Left ventricle myocardium inferior (tissue), 1 donor: ENCODE measurements around the gene LRIG1. TPM values are rescaled to one million over a fixed set of nuclear protein-coding genes. Genes with fewer than 3 reads are reported as not detected.

Source experiments
- DNase-seq: peaks from one replicate; pipeline ENCODE4 v3.0.0-alpha.2; 2020
- H3K27ac ChIP-seq: fragments of 200-600 bp; replicated peaks from 2 replicates; pipeline ENCODE4 v1.8.0; 2021
- H3K27me3 ChIP-seq: fragments of 200-600 bp; 2 replicates; pipeline ENCODE4 v1.8.0; 2021; ENCODE audit warnings: low read depth
- H3K36me3 ChIP-seq: fragments of 200-600 bp; 2 replicates; pipeline ENCODE4 v1.8.0; 2021
- H3K4me1 ChIP-seq: fragments of 200-600 bp; 2 replicates; pipeline ENCODE4 v1.8.0; 2021
- H3K4me3 ChIP-seq: fragments of 200-600 bp; 2 replicates; pipeline ENCODE4 v1.8.0; 2021; ENCODE audit warnings: mild to moderate bottlenecking, moderate library complexity
- H3K9me3 ChIP-seq: fragments of 200-600 bp; replicated peaks from 2 replicates; pipeline ENCODE4 v1.8.0; 2021
- CTCF ChIP-seq: fragments of 200-600 bp; IDR thresholded peaks from 2 replicates; pipeline ENCODE4 v1.8.0; 2021; ENCODE audit warnings: antibody characterized with exemption, mild to moderate bottlenecking, borderline replicate concordance
- intact Hi-C: fragments of 100-400 bp; cut with micrococcal nuclease; formaldehyde crosslinking; loops from one replicate; pipeline ENCODE4 v1.11.0; 2022
- total RNA-seq: library from RNA; stranded (reverse); fragmentation: NEBNext Ultra II Directional; extraction: Animal tissue kit (Norgen Biotek cat#: 25700); gene quantifications from one replicate; pipeline ENCODE4 v1.2.1, GENCODE V29; 2021
- donor health status: DM: no; HTN: yes; CAD: no; lungs with severe emphysema.

The LRIG1 gene
- total RNA-seq, 1 donor from 2014 or later, result 137 TPM

- no peaks in the 10 kb centered on the region for H3K27me3 ChIP-seq
- no peaks in the 10 kb centered on the region for H3K36me3 ChIP-seq
- peak; percentile 24 for TF ChIP-seq CTCF
- intact Hi-C loops, result loop anchor here (5.0 kb wide), 1 partner anchor 50 kb away; the partner anchor contains the start of gene LRIG1
- H3K4me1 ChIP-seq, result peaks cover 100% of the 10 kb centered on the region
- H3K9me3 ChIP-seq, result no peaks in the 10 kb centered on the region
- peak; percentile 40 for DNase-seq
- H3K4me3 ChIP-seq, result peak overlapping the region; percentile 5
- peak overlapping the region; percentile 82 for H3K27ac ChIP-seq
These were observed 48.4 kb downstream of the LRIG1 start for GRCh38 chr3:66452303-66453011.

- Histone ChIP-seq H3K27ac (peak overlapping the region; percentile 82), H3K9me3 (no peaks in the 10 kb centered on the region), H3K4me1 (peaks cover 95% of the 10 kb centered on the region), H3K27me3 (no peaks in the 10 kb centered on the region), H3K4me3 (peak overlapping the region; percentile 5), H3K36me3 (no peaks in the 10 kb centered on the region)
- intact Hi-C loops, result loop anchor here (5.0 kb wide), 1 partner anchor 51 kb away; the partner anchor contains the start of gene LRIG1
- no peak for DNase-seq
- no peak for TF ChIP-seq CTCF
These were observed 49.1 kb downstream of the LRIG1 start for GRCh38 chr3:66451766-66452165.

- intact Hi-C loops, result loop anchor here (5.0 kb wide), 1 partner anchor 52 kb away; the partner anchor contains the start of gene LRIG1
- Histone ChIP-seq H3K27me3 (no peaks in the 10 kb centered on the region), H3K27ac (peak overlapping the region; percentile 82), H3K4me1 (peaks cover 89% of the 10 kb centered on the region), H3K4me3 (peak overlapping the region; percentile 37), H3K9me3 (no peaks in the 10 kb centered on the region), H3K36me3 (no peaks in the 10 kb centered on the region)
- TF ChIP-seq CTCF, result no peak
- DNase-seq, result peak; percentile 55
These were observed 50.3 kb downstream of the LRIG1 start for GRCh38 chr3:66450390-66451022.

- no peaks in the 10 kb centered on the region for H3K36me3 ChIP-seq
- H3K9me3 ChIP-seq, result no peaks in the 10 kb centered on the region
- H3K4me3 ChIP-seq, result peak overlapping the region; percentile 3
- intact Hi-C loops, result no loop called here
- TF ChIP-seq CTCF, result no peak
- DNase-seq, result peak; percentile 50
- H3K27ac ChIP-seq, result peak overlapping the region; percentile 82
- H3K27me3 ChIP-seq, result no peaks in the 10 kb centered on the region
- peaks cover 89% of the 10 kb centered on the region for H3K4me1 ChIP-seq
These were observed 51.3 kb downstream of the LRIG1 start for GRCh38 chr3:66449411-66449974.

- no peak for DNase-seq
- H3K4me1 ChIP-seq, result peaks cover 89% of the 10 kb centered on the region
- no peaks in the 10 kb centered on the region for H3K9me3 ChIP-seq
These were observed 56.6 kb downstream of the LRIG1 start for GRCh38 chr3:66444146-66444644.

More at GRCh38 chr3:66444146-66444644, 56.6 kb downstream of the LRIG1 start:
- Histone ChIP-seq H3K4me3 (no peak overlapping the region), H3K27ac (peak overlapping the region; percentile 85), H3K27me3 (no peaks in the 10 kb centered on the region), H3K36me3 (no peaks in the 10 kb centered on the region)
- intact Hi-C loops, result no loop called here
- no peak for TF ChIP-seq CTCF
